Cardiac fibroblast (primary cell): ENCODE results near the gene GALNT14.

Source experiments
- DNase-seq, 2 donors: peaks; one replicate each; pipeline versions ENCODE4 v3.0.0 to v3.0.0-alpha.2; 2010; ENCODE audit warnings: low read depth in 2 of 2
- H3K4me3 ChIP-seq, 2 donors: replicated peaks in 1 of 2; 1 replicate in 1 of 2; 2 replicates in 1 of 2; pipeline ENCODE4 v1.5.1; 2011; ENCODE audit warnings: low read depth in 2 of 2, low read length in 2 of 2, mild to moderate bottlenecking in 2 of 2, moderate library complexity in 1 of 2
- TF ChIP-seq, protein P1 (sequence below): IDR thresholded peaks from one replicate; pipeline ENCODE4 v1.5.1; 2011; ENCODE audit warnings: low read depth, mild to moderate bottlenecking, low read length, inconsistent platforms

Gene GALNT14

DNA sequence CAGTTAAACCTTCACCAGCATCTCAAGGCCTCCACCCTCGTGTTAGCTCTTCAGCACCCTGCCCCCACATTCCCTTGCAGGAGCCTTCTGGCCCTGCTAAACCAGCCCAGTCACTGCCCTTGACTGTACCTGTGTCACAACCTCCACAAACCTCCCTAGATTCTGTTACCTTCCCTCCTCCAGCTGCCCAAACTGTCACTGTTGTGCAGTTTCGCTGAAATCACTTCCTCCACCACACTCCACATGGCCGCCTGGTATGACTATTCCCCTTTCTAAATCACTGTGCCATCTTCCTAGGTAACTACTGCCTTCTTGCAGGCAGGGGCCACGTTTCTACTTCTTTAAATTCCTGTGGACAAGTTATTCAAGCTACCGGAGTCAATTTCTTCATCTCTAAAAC lies 160.2 kb downstream of the GALNT14 start:
- no peak overlapping the region for H3K4me3 ChIP-seq
- no peak for DNase-seq
- TF ChIP-seq, protein P1, sequence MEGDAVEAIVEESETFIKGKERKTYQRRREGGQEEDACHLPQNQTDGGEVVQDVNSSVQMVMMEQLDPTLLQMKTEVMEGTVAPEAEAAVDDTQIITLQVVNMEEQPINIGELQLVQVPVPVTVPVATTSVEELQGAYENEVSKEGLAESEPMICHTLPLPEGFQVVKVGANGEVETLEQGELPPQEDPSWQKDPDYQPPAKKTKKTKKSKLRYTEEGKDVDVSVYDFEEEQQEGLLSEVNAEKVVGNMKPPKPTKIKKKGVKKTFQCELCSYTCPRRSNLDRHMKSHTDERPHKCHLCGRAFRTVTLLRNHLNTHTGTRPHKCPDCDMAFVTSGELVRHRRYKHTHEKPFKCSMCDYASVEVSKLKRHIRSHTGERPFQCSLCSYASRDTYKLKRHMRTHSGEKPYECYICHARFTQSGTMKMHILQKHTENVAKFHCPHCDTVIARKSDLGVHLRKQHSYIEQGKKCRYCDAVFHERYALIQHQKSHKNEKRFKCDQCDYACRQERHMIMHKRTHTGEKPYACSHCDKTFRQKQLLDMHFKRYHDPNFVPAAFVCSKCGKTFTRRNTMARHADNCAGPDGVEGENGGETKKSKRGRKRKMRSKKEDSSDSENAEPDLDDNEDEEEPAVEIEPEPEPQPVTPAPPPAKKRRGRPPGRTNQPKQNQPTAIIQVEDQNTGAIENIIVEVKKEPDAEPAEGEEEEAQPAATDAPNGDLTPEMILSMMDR: no peak

- H3K4me3 ChIP-seq: no peak overlapping the region
- no peak for DNase-seq
- TF ChIP-seq, protein P1: no peak
Measured at GRCh38 chr2:30975156-30975555, 163.1 kb downstream of the GALNT14 start.

GRCh38 chr2:30974554-30974953 lies 163.7 kb downstream of the GALNT14 start:
- H3K4me3 ChIP-seq: no peak overlapping the region
- TF ChIP-seq, protein P1: no peak

GRCh38 chr2:30974092-30974491 lies 164.1 kb downstream of the GALNT14 start:
- no peak for DNase-seq
- no peak overlapping the region for H3K4me3 ChIP-seq
- TF ChIP-seq, protein P1: no peak

More at GRCh38 chr2:30974554-30974953, 163.7 kb downstream of the GALNT14 start:
- DNase-seq: no peak

GRCh38 chr2:30971231-30972025 lies 166.8 kb downstream of the GALNT14 start:
- TF ChIP-seq, protein P1: no peak
- no peak for DNase-seq

GRCh38 chr2:30968660-30969397 lies 169.4 kb downstream of the GALNT14 start:
- H3K4me3 ChIP-seq: no peak overlapping the region
- no peak for DNase-seq
- TF ChIP-seq, protein P1: no peak

More at GRCh38 chr2:30971231-30972025, 166.8 kb downstream of the GALNT14 start:
- no peak overlapping the region for H3K4me3 ChIP-seq
